ENCODE measurements around the gene IL22RA2. TPM values are rescaled to one million over a fixed set of nuclear protein-coding genes. Genes with fewer than 3 reads are reported as not detected.

Gene IL22RA2
- total and polyA plus RNA-seq, 3 donors from 2014 or later: not detected

GRCh38 chr6:137201006-137201405, 27.6 kb upstream of the IL22RA2 start:
- WGBS, 2 donors: 90 to 100% methylated on average over 1 of the region's 1 CpG
- TF ChIP-seq POLR2A (IDR thresholded peaks at IDR 0.05) (no peak), CTCF (IDR thresholded peaks at IDR 0.05) (no peak)
- no peaks in the 10 kb centered on the region for H3K36me3 ChIP-seq (ENCODE audit: low read depth, missing control alignments)
- H3K4me1 ChIP-seq: no peaks in the 10 kb centered on the region
- H3K27me3 ChIP-seq: no peaks in the 10 kb centered on the region
- no peak for DNase-seq
- intact Hi-C loops (cut with DNase I; ENCODE audit: low total_unique reads): no loop called here
- H3K27ac ChIP-seq: no peak overlapping the region
- no peaks in the 10 kb centered on the region for H3K9me3 ChIP-seq
- H3K4me3 ChIP-seq: no peak overlapping the region

DNA sequence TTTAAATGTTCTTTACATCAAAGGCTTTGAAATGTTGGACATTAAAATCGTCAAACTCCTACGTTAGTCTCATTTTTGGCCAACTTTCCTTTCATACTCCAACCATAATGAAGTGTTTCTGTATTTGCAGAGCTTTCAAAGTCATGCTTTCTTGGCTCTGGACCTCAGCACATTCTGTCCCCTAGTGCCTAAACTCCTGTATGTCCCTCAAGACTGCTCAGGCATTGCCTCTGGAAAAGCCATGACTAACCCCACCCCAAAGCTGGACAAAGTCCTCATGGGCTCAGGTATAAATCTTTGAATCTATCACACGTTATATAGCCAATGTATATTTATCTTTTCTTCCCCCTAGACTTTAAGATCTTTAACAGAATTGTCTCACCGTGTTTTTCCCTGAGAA, 26.8 kb upstream of the IL22RA2 start:
- DNase-seq: no peak
- H3K9me3 ChIP-seq: no peaks in the 10 kb centered on the region
- H3K4me3 ChIP-seq: no peak overlapping the region
- no peaks in the 10 kb centered on the region for H3K27me3 ChIP-seq
- no peak overlapping the region for H3K27ac ChIP-seq
- 86 to 87% methylated on average over 4 of the region's 4 CpGs for WGBS, 2 donors
- intact Hi-C loops (cut with DNase I; ENCODE audit: low total_unique reads): no loop called here
- TF ChIP-seq CTCF (IDR thresholded peaks at IDR 0.05): no peak
- no peak for TF ChIP-seq POLR2A (IDR thresholded peaks at IDR 0.05)
- no peaks in the 10 kb centered on the region for H3K4me1 ChIP-seq
- no peaks in the 10 kb centered on the region for H3K36me3 ChIP-seq (ENCODE audit: low read depth, missing control alignments)

DNA sequence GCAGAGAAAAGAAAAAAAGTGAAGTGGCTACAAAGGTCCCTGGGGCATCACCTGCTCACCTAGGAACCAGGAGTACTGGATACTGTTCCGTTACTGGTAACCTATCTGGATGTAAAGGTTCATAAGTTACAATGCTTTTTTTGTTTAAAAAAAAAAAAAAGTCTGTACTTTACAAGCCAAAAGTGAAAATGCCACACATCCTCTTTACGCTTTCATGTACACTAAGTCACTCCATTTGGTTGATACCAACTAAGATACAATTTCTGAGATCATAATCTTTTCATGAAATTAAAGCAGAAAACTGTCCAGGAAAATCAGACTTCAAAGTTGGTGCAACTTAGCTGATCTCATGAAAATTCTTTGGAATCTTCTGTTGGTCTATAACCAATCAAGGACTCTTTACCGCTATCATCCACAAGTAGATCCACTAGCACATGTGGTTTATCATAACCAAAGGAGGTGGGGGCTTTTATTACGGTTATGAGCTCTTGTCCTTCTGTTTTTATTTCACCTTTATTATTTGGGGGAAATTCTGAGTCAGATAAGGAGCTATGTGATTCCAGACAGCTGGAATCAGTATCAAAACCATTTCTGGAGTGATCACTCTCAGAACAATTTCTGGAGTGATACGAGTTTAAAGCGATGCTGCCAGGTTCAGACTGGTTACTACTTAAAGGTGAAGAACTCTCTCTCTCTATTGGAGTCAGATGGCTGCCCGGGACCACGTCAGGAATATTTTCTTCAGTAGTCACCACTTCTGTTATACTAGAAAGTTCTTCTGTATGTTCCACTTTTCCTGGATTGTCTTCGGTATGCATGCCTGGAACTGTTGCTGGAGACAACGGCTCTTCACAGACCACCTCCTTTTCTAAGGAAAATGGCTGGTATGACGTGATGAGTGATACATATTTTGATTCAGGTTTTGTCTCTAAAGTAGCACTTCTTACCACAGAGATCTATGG, 24.5 kb upstream of the IL22RA2 start:
- Histone ChIP-seq H3K27me3 (no peaks in the 10 kb centered on the region), H3K27ac (no peak overlapping the region), H3K9me3 (no peaks in the 10 kb centered on the region), H3K36me3 (ENCODE audit: low read depth, missing control alignments) (no peaks in the 10 kb centered on the region), H3K4me3 (no peak overlapping the region), H3K4me1 (no peaks in the 10 kb centered on the region)
- no peak for TF ChIP-seq POLR2A (IDR thresholded peaks at IDR 0.05)
- TF ChIP-seq CTCF (IDR thresholded peaks at IDR 0.05): no peak
- 92 to 96% methylated on average over 11 of the region's 11 CpGs for WGBS, 2 donors
- DNase-seq: no peak
- intact Hi-C loops (cut with DNase I; ENCODE audit: low total_unique reads): no loop called here

- intact Hi-C loops (cut with DNase I; ENCODE audit: low total_unique reads): no loop called here
- DNase-seq: no peak
- no peaks in the 10 kb centered on the region for H3K27me3 ChIP-seq
- WGBS, 2 donors: 86 to 88% methylated on average over 5 of the region's 5 CpGs
- H3K9me3 ChIP-seq: no peaks in the 10 kb centered on the region
- no peak for TF ChIP-seq POLR2A (IDR thresholded peaks at IDR 0.05)
- TF ChIP-seq CTCF (IDR thresholded peaks at IDR 0.05): no peak
- H3K36me3 ChIP-seq (ENCODE audit: low read depth, missing control alignments): no peaks in the 10 kb centered on the region
- no peak overlapping the region for H3K27ac ChIP-seq
- H3K4me1 ChIP-seq: peaks cover 4% of the 10 kb centered on the region
- no peak overlapping the region for H3K4me3 ChIP-seq
Observed at GRCh38 chr6:137193256-137194070, 20.0 kb upstream of the IL22RA2 start.

Data from testis (tissue), 3 donors.